Fibroblast of villous mesenchyme (primary cell): ENCODE results near the gene DNAH6. TPM values are rescaled to one million over a fixed set of nuclear protein-coding genes. Genes with fewer than 3 reads are reported as not detected.

ENCODE experiments used
- DNase-seq: peaks from one replicate; pipeline ENCODE4 v3.0.0-alpha.2; 2010; ENCODE audit warnings: low read depth
- H3K4me3 ChIP-seq: 2 replicates; pipeline ENCODE4 v1.5.1; 2011; ENCODE audit warnings: low read depth, mild to moderate bottlenecking, low read length
- total RNA-seq: library from RNA; depleted of rRNA; stranded (reverse); fragments of >200 nt; gene quantifications from 2 replicates; pipeline ENCODE4 v1.2.3, GENCODE V29; 2012
- TF ChIP-seq, protein P1 (sequence below): IDR thresholded peaks from 2 replicates; pipeline ENCODE4 v1.5.1; 2012; ENCODE audit warnings: low read depth, mild to moderate bottlenecking, low read length; ENCODE audit not compliant: insufficient read depth

The DNAH6 gene
- total RNA-seq, 1 donor = under 0.01 TPM

DNA sequence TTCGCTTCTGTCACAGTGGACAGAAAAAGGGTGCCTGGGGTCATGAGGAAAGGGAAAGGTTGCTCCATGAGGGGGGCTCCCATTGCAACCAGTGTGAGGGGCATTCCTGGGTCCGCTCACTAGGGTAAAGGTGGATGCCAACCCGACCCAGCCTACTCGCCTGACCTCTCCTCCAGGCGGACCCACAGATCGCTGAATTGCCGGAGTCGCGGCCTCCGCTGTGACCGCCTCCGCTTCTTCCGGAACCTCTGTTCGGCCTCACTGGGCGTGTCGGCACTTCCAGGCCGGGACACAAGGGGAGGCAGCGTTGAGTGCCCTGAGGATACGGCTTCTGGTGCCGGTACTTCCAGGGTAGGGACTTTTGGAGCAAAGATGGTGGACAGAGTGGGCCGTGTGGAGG lies 307.5 kb downstream of the DNAH6 start:
- no peak for DNase-seq
- TF ChIP-seq, protein P1, sequence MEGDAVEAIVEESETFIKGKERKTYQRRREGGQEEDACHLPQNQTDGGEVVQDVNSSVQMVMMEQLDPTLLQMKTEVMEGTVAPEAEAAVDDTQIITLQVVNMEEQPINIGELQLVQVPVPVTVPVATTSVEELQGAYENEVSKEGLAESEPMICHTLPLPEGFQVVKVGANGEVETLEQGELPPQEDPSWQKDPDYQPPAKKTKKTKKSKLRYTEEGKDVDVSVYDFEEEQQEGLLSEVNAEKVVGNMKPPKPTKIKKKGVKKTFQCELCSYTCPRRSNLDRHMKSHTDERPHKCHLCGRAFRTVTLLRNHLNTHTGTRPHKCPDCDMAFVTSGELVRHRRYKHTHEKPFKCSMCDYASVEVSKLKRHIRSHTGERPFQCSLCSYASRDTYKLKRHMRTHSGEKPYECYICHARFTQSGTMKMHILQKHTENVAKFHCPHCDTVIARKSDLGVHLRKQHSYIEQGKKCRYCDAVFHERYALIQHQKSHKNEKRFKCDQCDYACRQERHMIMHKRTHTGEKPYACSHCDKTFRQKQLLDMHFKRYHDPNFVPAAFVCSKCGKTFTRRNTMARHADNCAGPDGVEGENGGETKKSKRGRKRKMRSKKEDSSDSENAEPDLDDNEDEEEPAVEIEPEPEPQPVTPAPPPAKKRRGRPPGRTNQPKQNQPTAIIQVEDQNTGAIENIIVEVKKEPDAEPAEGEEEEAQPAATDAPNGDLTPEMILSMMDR = no peak
- no peak overlapping the region for H3K4me3 ChIP-seq

DNA sequence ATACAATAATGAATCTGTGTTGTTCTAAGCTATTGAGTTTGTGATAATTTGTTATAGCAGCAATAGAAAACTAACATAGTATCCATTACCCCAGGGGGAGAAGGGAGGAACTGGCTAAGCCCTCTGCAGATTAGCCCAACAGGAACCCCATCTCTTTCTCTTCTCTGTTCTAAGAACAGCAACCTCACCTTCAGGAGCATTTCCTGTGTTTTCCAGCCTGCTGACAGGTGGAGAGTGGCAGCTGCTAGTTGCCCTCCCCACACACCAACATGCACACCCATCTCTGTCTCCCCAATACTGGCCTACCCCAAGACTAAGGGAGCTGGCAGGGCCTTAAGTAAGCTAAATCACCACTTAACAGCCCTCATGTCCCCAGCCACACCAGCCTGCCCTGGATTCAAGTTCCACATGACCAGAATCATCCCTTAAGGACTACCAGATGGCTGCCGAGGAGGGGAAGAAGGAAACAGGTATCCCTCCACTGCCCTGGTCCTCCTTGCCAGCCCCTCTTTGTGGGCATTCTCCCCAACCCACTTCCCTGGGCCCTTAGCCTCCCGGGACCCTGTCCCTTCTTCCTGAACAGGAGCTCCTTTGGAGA lies 311.8 kb downstream of the DNAH6 start:
- no peak overlapping the region for H3K4me3 ChIP-seq
- TF ChIP-seq, protein P1 = no peak
- DNase-seq = no peak

DNA sequence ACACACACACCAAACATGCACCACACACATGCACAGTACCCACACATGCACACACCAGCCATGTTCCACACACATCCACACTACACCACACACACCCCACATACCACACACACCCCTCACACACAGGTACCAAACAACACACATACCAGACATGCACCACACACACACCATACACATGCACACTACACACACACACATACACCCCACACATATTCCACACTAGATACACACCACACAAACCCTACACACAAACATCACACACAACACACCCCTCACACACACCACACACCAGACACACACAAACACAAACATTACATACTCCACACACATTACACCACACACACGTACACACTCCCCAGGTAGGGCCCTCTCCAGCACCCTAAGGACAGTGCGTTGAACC lies 313.4 kb downstream of the DNAH6 start:
- DNase-seq = no peak
- TF ChIP-seq, protein P1 = no peak
- no peak overlapping the region for H3K4me3 ChIP-seq

DNA sequence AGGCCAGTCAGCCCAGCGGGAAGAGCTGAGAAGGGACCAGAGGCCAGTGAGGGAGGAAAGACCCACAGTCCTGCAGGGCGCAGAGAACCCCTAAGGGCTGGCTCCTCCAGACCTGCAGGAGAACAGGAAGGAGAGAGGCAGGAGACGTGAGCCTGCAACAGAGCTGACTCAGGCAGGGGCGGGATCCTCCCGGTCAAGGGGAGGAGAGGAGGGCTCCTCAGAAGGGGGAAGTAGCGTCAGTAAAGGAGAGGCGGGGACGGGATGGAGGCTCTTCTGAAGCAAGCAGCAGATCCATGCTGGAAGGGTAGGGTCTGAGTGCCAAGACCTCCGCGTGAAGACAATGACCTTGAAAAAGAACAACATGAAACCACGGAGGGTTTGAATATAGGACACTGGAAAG lies 313.8 kb downstream of the DNAH6 start:
- TF ChIP-seq, protein P1 = no peak
- peak; percentile 7 for DNase-seq

DNA sequence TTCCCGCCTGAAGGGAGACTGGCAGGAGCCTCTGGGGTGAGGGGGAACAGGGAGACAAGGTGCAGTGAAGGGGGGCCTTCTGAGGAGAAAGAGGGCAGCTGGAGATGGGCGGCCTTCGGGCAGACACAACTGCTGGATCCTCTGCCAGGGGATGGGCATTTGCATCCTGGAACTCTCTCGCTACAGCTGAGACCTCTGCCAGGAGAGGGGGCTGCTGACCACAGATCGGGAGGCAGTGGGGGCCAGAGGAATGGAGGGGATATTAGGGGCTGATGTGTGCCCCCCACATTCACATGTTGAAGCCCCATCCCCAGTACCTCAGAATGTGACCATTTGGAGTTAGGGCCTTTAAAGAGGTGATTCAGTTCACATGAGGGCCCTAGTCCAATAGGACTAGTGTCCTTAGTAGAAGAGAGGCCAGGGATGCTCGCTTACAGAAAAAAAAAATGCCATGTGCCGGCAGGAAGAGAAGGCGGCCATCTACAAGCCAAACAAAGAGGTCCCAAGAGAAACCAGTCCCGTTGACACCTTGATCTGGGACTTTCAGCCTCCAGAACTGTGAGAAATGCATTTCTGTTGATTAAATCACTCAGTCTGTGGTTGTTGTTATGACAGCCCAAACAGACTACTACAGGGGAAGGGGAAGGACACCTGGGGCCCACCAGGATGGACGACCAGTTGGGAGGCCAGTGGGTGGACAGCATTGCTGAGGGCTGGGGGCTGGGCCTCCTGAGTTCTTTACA lies 314.6 kb downstream of the DNAH6 start:
- TF ChIP-seq, protein P1 = no peak
- no peak for DNase-seq
- H3K4me3 ChIP-seq = no peak overlapping the region

More for the DNA sequence above, 313.8 kb downstream of the DNAH6 start:
- no peak overlapping the region for H3K4me3 ChIP-seq

DNA sequence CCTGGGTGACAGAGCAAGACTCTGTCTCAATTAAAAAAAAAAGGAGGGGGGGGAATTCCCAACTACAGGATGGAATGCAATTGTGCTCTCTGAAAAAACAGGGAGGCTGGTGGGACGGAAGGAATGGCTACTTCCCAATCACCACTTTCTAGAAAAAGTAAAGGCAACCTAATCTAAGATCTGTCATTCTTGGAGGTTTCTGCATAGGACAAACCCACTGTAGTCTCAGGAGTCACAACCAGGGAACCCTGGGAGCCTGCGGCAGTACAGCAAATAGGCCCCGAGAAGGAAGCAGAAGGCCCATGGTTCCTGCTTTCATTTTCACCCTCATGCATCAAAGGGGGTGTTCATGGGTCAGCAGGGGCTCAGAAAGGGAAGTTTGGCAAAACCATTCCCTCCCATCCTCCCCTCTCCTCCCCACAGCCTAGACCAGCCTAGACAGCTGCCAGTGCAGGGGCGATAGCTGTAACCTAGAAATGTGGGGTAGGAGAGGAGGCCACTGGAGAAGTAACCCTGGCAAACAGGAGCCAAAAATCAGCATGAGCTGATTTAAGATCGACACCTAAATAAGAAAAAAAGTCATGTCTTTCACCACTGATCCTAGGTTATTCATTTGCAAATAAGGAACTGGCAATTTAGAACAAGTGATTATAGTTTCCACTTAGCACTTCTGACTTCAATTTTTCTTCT lies 316.6 kb downstream of the DNAH6 start:
- no peak for DNase-seq
- TF ChIP-seq, protein P1 = no peak
- H3K4me3 ChIP-seq = no peak overlapping the region
